SK-N-SH (cell line): ENCODE results near the gene RNF169. TPM values are rescaled to one million over a fixed set of nuclear protein-coding genes. Genes with fewer than 3 reads are reported as not detected.

Source experiments
- CTCF ChIA-PET: fragments of 300-600, 350-600 bp; formaldehyde crosslinking; extraction: SDS; loops from one replicate; lab custom pipeline; 2021; lab: Yijun Ruan, JAX
- POLR2A ChIA-PET: fragments of 350-600 bp; sonication (Branson Sonifier 250); formaldehyde crosslinking; extraction: SDS; loops from one replicate; lab custom pipeline; 2020; ENCODE audit warnings: antibody characterized with exemption, inconsistent platforms; lab: Yijun Ruan, JAX
- DNase-seq: peaks from one replicate; pipeline ENCODE4 v3.0.0; 2012
- H2AFZ ChIP-seq: fragments of 200-600 bp; sonication (generic); 2 replicates; pipeline ENCODE4 v1.8.1; 2016; ENCODE audit warnings: antibody characterized with exemption, mild to moderate bottlenecking, low read depth
- H3F3A ChIP-seq: fragments of 200-600 bp; sonication (generic); replicated peaks from 2 replicates; pipeline ENCODE3; 2016; ENCODE audit warnings: antibody characterized with exemption, mild to moderate bottlenecking; ENCODE audit not compliant: insufficient read depth
- H3K27ac ChIP-seq, 2 experiments: fragments of 200-500 bp in 1 of 2; fragments of 200-600 bp in 1 of 2; sonication (Bioruptor generic) in 1 of 2; sonication (generic), shearing (Covaris generic) in 1 of 2; 2 replicates each; pipeline versions ENCODE4 v1.5.1 to v1.6.1; 2014 to 2016; ENCODE audit warnings: low read depth in 2 of 2, inconsistent platforms in 1 of 2, low read length in 1 of 2, mild to moderate bottlenecking in 1 of 2, mixed read lengths in 1 of 2
- H3K27me3 ChIP-seq: fragments of 200-600 bp; sonication (generic), shearing (Covaris generic); 2 replicates; pipeline ENCODE4 v1.6.1; 2016; ENCODE audit warnings: mixed run types; ENCODE audit not compliant: insufficient read depth
- H3K36me3 ChIP-seq, 2 experiments: fragments of 200-500 bp in 1 of 2; fragments of 200-600 bp in 1 of 2; sonication (Bioruptor generic) in 1 of 2; sonication (generic) in 1 of 2; replicated peaks in 1 of 2; 2 replicates each; pipeline versions ENCODE3 to v1.5.1; 2014 to 2016; ENCODE audit warnings: low read length in 1 of 2, mild to moderate bottlenecking in 1 of 2; ENCODE audit not compliant: insufficient read depth in 2 of 2, control insufficient read depth in 1 of 2
- H3K4me1 ChIP-seq, 2 experiments: fragments of 200-500 bp in 1 of 2; fragments of 200-600 bp in 1 of 2; sonication (Bioruptor generic) in 1 of 2; sonication (generic), shearing (Covaris generic) in 1 of 2; 2 replicates each; pipeline versions ENCODE4 v1.5.1 to v1.6.1; 2014 to 2016; ENCODE audit warnings: low read depth in 1 of 2, low read length in 1 of 2, mixed run types in 1 of 2; ENCODE audit not compliant: insufficient read depth in 2 of 2, control insufficient read depth in 1 of 2
- H3K4me2 ChIP-seq: fragments of 200-600 bp; sonication (generic), shearing (Covaris generic); 2 replicates; pipeline ENCODE4 v1.6.1; 2017; ENCODE audit warnings: mixed run types
- H3K4me3 ChIP-seq, 2 experiments: fragments of 200-500 bp in 1 of 2; fragments of 200-600 bp in 1 of 2; sonication (Bioruptor generic) in 1 of 2; sonication (generic), shearing (Covaris generic) in 1 of 2; 2 replicates each; pipeline versions ENCODE4 v1.5.1 to v1.8.1; 2014 to 2016; ENCODE audit warnings: low read depth in 2 of 2, inconsistent platforms in 1 of 2, low read length in 1 of 2, mild to moderate bottlenecking in 1 of 2, mixed read lengths in 1 of 2, moderate library complexity in 1 of 2
- H3K79me2 ChIP-seq: fragments of 200-600 bp; sonication (generic); 2 replicates; pipeline ENCODE4 v1.8.1; 2017; ENCODE audit warnings: mild to moderate bottlenecking; ENCODE audit not compliant: insufficient read depth
- H3K9ac ChIP-seq: fragments of 200-600 bp; sonication (generic); 2 replicates; pipeline ENCODE4 v1.6.1; 2017; ENCODE audit warnings: mixed run types
- H3K9me2 ChIP-seq: fragments of 200-600 bp; sonication (generic); 2 replicates; pipeline ENCODE4 v1.6.1; 2017; ENCODE audit warnings: mixed run types
- H3K9me3 ChIP-seq: fragments of 200-600 bp; sonication (generic); 2 replicates; pipeline ENCODE4 v1.6.1; 2017; ENCODE audit warnings: mixed run types, mild to moderate bottlenecking, moderate library complexity
- H4K20me1 ChIP-seq: fragments of 200-600 bp; sonication (generic); 2 replicates; pipeline ENCODE4 v1.6.1; 2017; ENCODE audit warnings: mild to moderate bottlenecking, mixed run types; ENCODE audit not compliant: insufficient read depth
- PBX3 ChIP-seq: IDR thresholded peaks from 2 replicates; pipeline ENCODE4; 2012
- RAD21 ChIP-seq: IDR thresholded peaks from 2 replicates; pipeline ENCODE4 v1.6.1; 2012; ENCODE audit warnings: mild to moderate bottlenecking, low read length
- RXRA ChIP-seq: IDR thresholded peaks from 2 replicates; pipeline ENCODE4 v1.4.0; 2012; ENCODE audit warnings: low read depth, mild to moderate bottlenecking, borderline replicate concordance
- TAF1 ChIP-seq: IDR thresholded peaks from 2 replicates; pipeline ENCODE4 v1.6.1; 2012; ENCODE audit warnings: low read depth, mild to moderate bottlenecking, low read length, moderate library complexity, borderline replicate concordance
- YY1 ChIP-seq: IDR thresholded peaks from 2 replicates; pipeline ENCODE4 v1.4.0; 2012; ENCODE audit warnings: low read depth, mild to moderate bottlenecking
- ZBTB33 ChIP-seq: IDR thresholded peaks from 2 replicates; pipeline ENCODE4 v1.4.0; 2012; ENCODE audit warnings: low read depth, borderline replicate concordance
- whole genome bisulfite sequencing: methylation state at CpG from one replicate; pipeline ENCODE4 v1.1.6; 2017; ENCODE audit warnings: low lambda C conversion rate; 5-methylcytosine and 5-hydroxymethylcytosine counted together
- polyA plus RNA-seq, 3 experiments: library from polyadenylated mRNA; depleted of rRNA; stranded (reverse); fragments of >200 nt; gene quantifications; 2 replicates each; pipeline ENCODE4 v1.2.3, GENCODE V29; 2012

RNF169 gene
- polyA plus RNA-seq, 1 of the 3 experiments (the other 2 are of a cell fraction) = 2.2 TPM

GRCh38 chr11:74730571-74731260 is 17.9 kb upstream of the RNF169 start:
- no peak overlapping the region for H3K9ac ChIP-seq
- ChIA-PET CTCF (interaction anchor here (0.6 kb wide), 1 partner anchor 119 kb away, joined by 4 read pairs; no protein-coding TSS in a partner anchor), POLR2A (no interaction called here)
- H3K27ac ChIP-seq = no peak overlapping the region
- H3K4me3 ChIP-seq = peak overlapping the region in 1 of 2 experiments; percentile 21; a peak in 1 of 4 replicates
- no peaks in the 10 kb centered on the region for H3K9me2 ChIP-seq
- H3K4me1 ChIP-seq = no peaks in the 10 kb centered on the region; a peak in 1 of 4 replicates
- H3F3A ChIP-seq = no peaks in the 10 kb centered on the region
- DNase-seq = peak; percentile 40
- H3K9me3 ChIP-seq = no peaks in the 10 kb centered on the region
- no peaks in the 10 kb centered on the region for H3K79me2 ChIP-seq
- H2AFZ ChIP-seq = no peak overlapping the region
- H3K27me3 ChIP-seq = peaks cover 48% of the 10 kb centered on the region
- H3K4me2 ChIP-seq = no peak overlapping the region; the same call in 1 of the 2 replicates
- H3K36me3 ChIP-seq = no peaks in the 10 kb centered on the region
- no peaks in the 10 kb centered on the region for H4K20me1 ChIP-seq
- 10% methylated on average over 38 of the region's 40 CpGs for WGBS
- TF ChIP-seq ZBTB33 = no peak

- Histone ChIP-seq H3K27ac (no peak within 1 kb of the TSS), H3K4me3 (peak within 1 kb of the TSS; percentile 21 to 49; a peak in 3 of 4 replicates), H3K4me1 (no peaks in the 10 kb centered on the region), H3K9ac (no peak within 1 kb of the TSS), H3K9me3 (no peaks in the 10 kb centered on the region), H3F3A (no peaks in the 10 kb centered on the region), H3K36me3 (no peaks in the 10 kb centered on the region), H3K9me2 (no peaks in the 10 kb centered on the region), H3K4me2 (peak within 1 kb of the TSS; percentile 85), H2AFZ (no peak within 1 kb of the TSS), H4K20me1 (no peaks in the 10 kb centered on the region), H3K27me3 (peaks cover 48% of the 10 kb centered on the region), H3K79me2 (no peaks in the 10 kb centered on the region)
- ChIA-PET POLR2A (no interaction called here), CTCF (interaction anchor here (1.0 to 1.8 kb wide), 3 partner anchors 8 to 29 kb away, joined by 3 to 8 read pairs (median 4); no protein-coding TSS in a partner anchor)
- TF ChIP-seq RAD21 (no peak), PBX3 (no peak), TAF1 (no peak), RXRA (no peak), YY1 (no peak)
- WGBS = 25% methylated on average over 19 of the region's 69 CpGs
- peak; percentile 82 for DNase-seq
These were observed 17.2 kb upstream of the RNF169 start, which contains the start of gene CHRDL2 for GRCh38 chr11:74731301-74732094. Gene CHRDL2, minus strand, starts transcription at chr11:74731426. Its CDS starts 538 bp downstream, at chr11:74730888.
